MG63 (cell line): ENCODE results near the gene MEG3. TPM values are rescaled to one million over a fixed set of nuclear protein-coding genes. Genes with fewer than 3 reads are reported as not detected.
A peak's percentile ranks its signal among the peaks of the same experiment; 100 is the strongest.

Experiments
- DNase-seq: peaks from one replicate; pipeline ENCODE4 v3.0.0-alpha.2; 2020
- H3K27me3 ChIP-seq: fragments of 250-450 bp; sonication (Bioruptor Pico); 2 replicates; pipeline ENCODE4 v1.5.1; 2020; ENCODE audit warnings: mild to moderate bottlenecking, moderate library complexity
- H3K36me3 ChIP-seq: fragments of 250-450 bp; sonication (Bioruptor Pico); 2 replicates; pipeline ENCODE4 v1.5.1; 2020; ENCODE audit warnings: mild to moderate bottlenecking, moderate library complexity
- H3K4me3 ChIP-seq: fragments of 250-450 bp; sonication (Bioruptor Pico); 2 replicates; pipeline ENCODE4 v1.5.1; 2020; ENCODE audit warnings: mild to moderate bottlenecking, moderate library complexity
- H3K9me3 ChIP-seq: fragments of 250-450 bp; sonication (Bioruptor Pico); 2 replicates; pipeline ENCODE4 v1.5.1; 2020; ENCODE audit warnings: mild to moderate bottlenecking, moderate library complexity
- total RNA-seq: library from RNA; depleted of rRNA; stranded (reverse); fragments of >200 nt; shearing (Covaris generic); gene quantifications from 2 replicates; pipeline ENCODE4 v1.2.3, GENCODE V29; 2014; ENCODE audit warnings: low replicate concordance

Gene MEG3
- total RNA-seq, 1 experiment from 2014 or later, result not detected

- Histone ChIP-seq H3K36me3 (no peaks in the 10 kb centered on the region), H3K27me3 (no peaks in the 10 kb centered on the region), H3K9me3 (no peaks in the 10 kb centered on the region), H3K4me3 (no peak overlapping the region)
- DNase-seq, result no peak
Observed at GRCh38 chr14:100836311-100836805, 10.4 kb downstream of the MEG3 start.

DNA sequence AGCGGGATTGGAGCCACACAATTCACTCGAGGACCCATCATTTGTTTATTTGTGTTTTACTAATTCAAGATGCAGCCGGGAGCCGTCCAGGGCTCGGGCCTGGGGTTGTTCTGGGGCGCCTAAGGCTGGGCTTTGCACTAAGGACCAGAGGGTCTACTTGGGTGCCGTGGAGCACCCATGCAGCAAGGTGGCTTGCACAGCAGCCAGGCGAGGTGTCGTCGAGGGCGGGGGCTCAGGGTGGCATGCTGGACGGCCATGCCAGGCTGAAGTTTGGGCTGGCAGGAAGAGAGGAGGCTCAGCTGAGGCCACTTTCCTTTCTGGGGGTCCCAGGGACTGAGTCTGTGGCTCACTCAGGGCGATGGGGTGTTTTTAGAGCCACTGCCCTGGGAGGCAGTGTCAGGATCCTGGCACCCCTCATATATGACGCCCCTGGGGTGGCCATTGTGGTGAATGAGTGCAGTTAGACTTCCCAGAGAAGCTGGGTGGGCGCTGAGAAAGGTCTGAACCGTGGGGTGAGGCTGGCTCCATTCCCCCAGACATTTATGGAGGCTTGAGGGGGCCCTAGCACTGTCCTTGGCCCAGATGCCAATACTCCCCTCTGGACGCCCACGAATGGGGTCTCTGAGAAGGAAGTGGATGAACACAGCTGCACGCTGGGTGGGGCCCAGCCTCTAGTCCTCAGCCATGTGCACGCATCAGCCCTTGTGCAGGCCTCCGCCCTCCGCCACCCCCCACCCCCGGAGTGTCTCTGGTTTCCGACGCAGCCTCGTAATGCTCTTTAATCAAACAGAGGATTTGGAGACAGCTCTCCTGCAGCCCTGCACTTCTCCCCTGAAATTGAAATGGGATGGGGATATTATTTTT is 11.3 kb downstream of the MEG3 start:
- H3K9me3 ChIP-seq, result no peaks in the 10 kb centered on the region
- DNase-seq, result no peak
- H3K36me3 ChIP-seq, result no peaks in the 10 kb centered on the region
- H3K4me3 ChIP-seq, result no peak overlapping the region
- H3K27me3 ChIP-seq, result no peaks in the 10 kb centered on the region

- no peak overlapping the region for H3K4me3 ChIP-seq
- H3K9me3 ChIP-seq, result no peaks in the 10 kb centered on the region
- DNase-seq, result no peak
- H3K27me3 ChIP-seq, result no peaks in the 10 kb centered on the region
- no peaks in the 10 kb centered on the region for H3K36me3 ChIP-seq
Observed at GRCh38 chr14:100837805-100838350, 12.0 kb downstream of the MEG3 start.

GRCh38 chr14:100838493-100839314 is 12.8 kb downstream of the MEG3 start:
- Histone ChIP-seq H3K4me3 (no peak overlapping the region), H3K9me3 (no peaks in the 10 kb centered on the region), H3K36me3 (no peaks in the 10 kb centered on the region), H3K27me3 (no peaks in the 10 kb centered on the region)
- DNase-seq, result no peak

DNA sequence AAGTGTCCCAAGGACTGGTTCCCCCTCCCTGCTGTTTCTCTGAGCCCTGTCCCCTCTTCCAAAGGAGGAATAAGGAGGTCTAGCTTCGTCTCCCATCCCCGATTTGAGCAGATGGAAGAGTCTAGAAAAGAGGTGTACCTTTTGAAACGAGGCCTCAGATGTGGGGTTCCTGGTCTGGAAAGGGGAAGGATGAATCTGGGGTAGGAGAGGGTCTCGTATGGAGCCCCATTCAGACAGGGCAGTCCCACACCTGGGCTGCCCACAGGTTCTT is 13.3 kb downstream of the MEG3 start:
- Histone ChIP-seq H3K36me3 (no peaks in the 10 kb centered on the region), H3K9me3 (no peaks in the 10 kb centered on the region)
- DNase-seq, result no peak

GRCh38 chr14:100839681-100840111 is 13.8 kb downstream of the MEG3 start:
- no peaks in the 10 kb centered on the region for H3K36me3 ChIP-seq
- no peaks in the 10 kb centered on the region for H3K9me3 ChIP-seq
- no peaks in the 10 kb centered on the region for H3K27me3 ChIP-seq
- no peak overlapping the region for H3K4me3 ChIP-seq
- no peak for DNase-seq

More for the DNA sequence above, 13.3 kb downstream of the MEG3 start:
- Histone ChIP-seq H3K27me3 (no peaks in the 10 kb centered on the region), H3K4me3 (no peak overlapping the region)

- Histone ChIP-seq H3K27me3 (no peaks in the 10 kb centered on the region), H3K9me3 (no peaks in the 10 kb centered on the region), H3K36me3 (no peaks in the 10 kb centered on the region), H3K4me3 (no peak overlapping the region)
- no peak for DNase-seq
Observed at GRCh38 chr14:100840286-100841065, 14.6 kb downstream of the MEG3 start.

GRCh38 chr14:100841066-100841760 is 15.3 kb downstream of the MEG3 start:
- Histone ChIP-seq H3K36me3 (no peaks in the 10 kb centered on the region), H3K27me3 (no peaks in the 10 kb centered on the region), H3K4me3 (no peak overlapping the region), H3K9me3 (no peaks in the 10 kb centered on the region)
- no peak for DNase-seq

- Histone ChIP-seq H3K9me3 (no peaks in the 10 kb centered on the region), H3K36me3 (no peaks in the 10 kb centered on the region), H3K4me3 (no peak overlapping the region), H3K27me3 (no peaks in the 10 kb centered on the region)
- DNase-seq, result no peak
Observed at GRCh38 chr14:100841761-100842403, 16.0 kb downstream of the MEG3 start.

DNA sequence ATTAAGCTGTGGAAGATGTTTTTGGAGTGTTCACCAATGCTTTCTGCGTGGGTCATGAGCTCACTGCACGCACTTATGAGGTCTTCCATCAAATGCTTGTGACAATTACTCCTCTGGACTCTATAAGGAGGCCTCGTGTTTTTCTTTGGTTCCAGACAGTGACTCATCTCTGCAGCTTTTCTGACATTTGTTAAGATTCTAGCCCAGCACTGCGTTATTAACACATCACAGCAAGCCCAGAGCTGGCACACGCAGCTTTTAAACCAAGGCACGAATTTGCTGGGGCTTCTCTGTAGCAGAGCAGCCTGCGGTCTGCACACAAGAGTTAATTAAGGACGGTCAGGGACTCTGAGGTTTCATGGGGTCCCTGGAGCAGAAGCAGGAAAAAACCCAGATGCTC is 16.9 kb downstream of the MEG3 start:
- no peaks in the 10 kb centered on the region for H3K27me3 ChIP-seq
- no peaks in the 10 kb centered on the region for H3K9me3 ChIP-seq
- peak; percentile 54 for DNase-seq
- H3K36me3 ChIP-seq, result no peaks in the 10 kb centered on the region
- H3K4me3 ChIP-seq, result no peak overlapping the region

GRCh38 chr14:100844082-100844408 is 18.1 kb downstream of the MEG3 start:
- H3K4me3 ChIP-seq, result no peak overlapping the region

DNA sequence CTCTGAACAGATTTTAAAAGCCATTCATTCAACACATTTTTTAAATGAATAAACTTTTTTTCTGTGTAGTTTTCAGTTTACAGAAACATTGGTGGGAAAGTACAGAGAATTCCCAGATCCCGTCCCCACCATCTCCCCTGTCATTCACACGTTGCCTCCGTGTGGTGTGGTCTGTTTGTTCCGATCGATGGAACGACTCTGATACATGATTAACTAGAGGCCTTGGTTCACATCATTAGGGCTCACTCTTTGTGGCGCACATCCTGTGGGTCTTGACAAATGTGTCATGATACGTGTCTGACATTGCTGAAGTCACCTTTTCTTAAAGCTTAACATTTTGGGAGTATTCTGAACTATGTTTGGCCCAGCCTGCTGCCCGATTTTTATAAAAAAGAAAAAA is 18.5 kb downstream of the MEG3 start:
- Histone ChIP-seq H3K27me3 (no peaks in the 10 kb centered on the region), H3K36me3 (no peaks in the 10 kb centered on the region), H3K9me3 (no peaks in the 10 kb centered on the region), H3K4me3 (no peak overlapping the region)
- no peak for DNase-seq

More at GRCh38 chr14:100844082-100844408, 18.1 kb downstream of the MEG3 start:
- Histone ChIP-seq H3K36me3 (no peaks in the 10 kb centered on the region), H3K9me3 (no peaks in the 10 kb centered on the region), H3K27me3 (no peaks in the 10 kb centered on the region)
- DNase-seq, result no peak

GRCh38 chr14:100844846-100845245 is 18.9 kb downstream of the MEG3 start:
- H3K36me3 ChIP-seq, result no peaks in the 10 kb centered on the region
- H3K9me3 ChIP-seq, result no peaks in the 10 kb centered on the region
- H3K27me3 ChIP-seq, result no peaks in the 10 kb centered on the region
- no peak overlapping the region for H3K4me3 ChIP-seq
- DNase-seq, result no peak

DNA sequence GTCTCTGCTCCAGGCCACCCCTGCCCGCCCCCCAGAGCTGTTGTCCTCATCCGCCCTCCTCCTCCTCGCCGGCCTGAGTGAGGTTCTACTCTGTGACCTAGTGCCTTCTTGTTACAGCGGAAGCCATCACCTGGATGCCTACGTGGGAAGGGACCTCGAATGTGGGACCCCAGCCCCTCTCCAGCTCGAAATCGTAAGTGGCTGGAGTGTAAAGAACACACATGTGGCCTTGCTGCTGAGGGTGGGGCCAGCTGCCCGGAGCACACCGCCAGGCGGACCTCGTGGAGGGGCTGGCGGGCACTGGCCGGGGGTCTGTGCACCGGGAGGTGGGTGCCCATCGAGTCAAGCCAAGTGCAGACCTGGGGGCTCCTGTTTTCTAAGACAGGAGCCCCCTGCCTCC is 19.4 kb downstream of the MEG3 start:
- no peak for DNase-seq
- Histone ChIP-seq H3K27me3 (no peaks in the 10 kb centered on the region), H3K36me3 (no peaks in the 10 kb centered on the region), H3K9me3 (no peaks in the 10 kb centered on the region), H3K4me3 (no peak overlapping the region)

DNA sequence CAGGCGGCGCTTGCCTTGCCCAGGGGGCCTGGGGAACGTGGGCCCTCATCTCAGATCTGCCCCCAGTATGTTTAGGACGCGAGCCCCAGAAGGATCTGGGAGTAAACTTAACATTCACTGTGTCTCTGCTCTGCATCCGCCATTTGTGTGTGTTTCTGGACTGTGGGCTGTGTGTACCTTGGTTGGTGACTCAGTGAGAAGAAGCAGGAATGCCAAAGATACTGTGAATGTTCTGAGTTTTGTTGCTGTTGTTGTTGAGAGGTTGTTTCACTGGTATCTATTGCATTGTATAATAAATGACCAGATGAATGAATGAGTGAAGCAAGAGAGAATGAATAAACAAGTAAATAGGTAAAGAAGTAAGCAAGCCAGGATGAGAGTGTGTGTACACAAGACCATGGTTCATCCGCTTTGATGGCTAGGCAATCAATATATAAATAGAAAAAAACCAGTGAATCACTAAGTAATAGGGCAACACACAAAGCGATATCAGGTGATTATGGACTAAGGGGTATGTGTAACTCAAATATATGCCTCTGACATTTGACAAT is 20.5 kb downstream of the MEG3 start:
- no peak for DNase-seq
- Histone ChIP-seq H3K27me3 (no peaks in the 10 kb centered on the region), H3K9me3 (no peaks in the 10 kb centered on the region), H3K36me3 (no peaks in the 10 kb centered on the region), H3K4me3 (no peak overlapping the region)
